Measurements from ENCODE around the gene CHERP. TPM values are rescaled to one million over a fixed set of nuclear protein-coding genes. Genes with fewer than 3 reads are reported as not detected.

CHERP gene
- total RNA-seq, 1 donor from 2014 or later = 7.3 TPM

- no peaks in the 10 kb centered on the region for H3K27me3 ChIP-seq (ENCODE audit: control insufficient read depth in 3 of 3, insufficient read depth in 3 of 3, low read length in 3 of 3)
- H3K4me3 ChIP-seq (ENCODE audit: low read length in 3 of 3) = no peak overlapping the region
- no peak overlapping the region for H3K27ac ChIP-seq (ENCODE audit: low read depth, low read length)
- H3K4me1 ChIP-seq (ENCODE audit: control insufficient read depth in 3 of 3, insufficient read depth in 3 of 3, low read length in 3 of 3) = peaks cover 0 to 2% (median 0%) of the 10 kb centered on the region in 3 donors
- H3K36me3 ChIP-seq (ENCODE audit: control insufficient read depth in 3 of 3, insufficient read depth in 3 of 3, low read length in 3 of 3) = peaks cover 80 to 85% (median 81%) of the 10 kb centered on the region in 3 donors
- H3K9ac ChIP-seq (ENCODE audit: low read depth in 1 of 3, low read length in 3 of 3) = no peak overlapping the region
- no peaks in the 10 kb centered on the region for H3K9me3 ChIP-seq (ENCODE audit: control insufficient read depth in 3 of 3, low read length in 3 of 3)
These were observed 10.9 kb downstream of the CHERP start for GRCh38 chr19:16531380-16531669.

- H3K9ac ChIP-seq (ENCODE audit: low read depth in 1 of 3, low read length in 3 of 3) = no peak overlapping the region
- H3K9me3 ChIP-seq (ENCODE audit: control insufficient read depth in 3 of 3, low read length in 3 of 3) = no peaks in the 10 kb centered on the region
- no peak overlapping the region for H3K27ac ChIP-seq (ENCODE audit: low read depth, low read length)
- peaks cover 0 to 2% (median 0%) of the 10 kb centered on the region in 3 donors for H3K4me1 ChIP-seq (ENCODE audit: control insufficient read depth in 3 of 3, insufficient read depth in 3 of 3, low read length in 3 of 3)
- peaks cover 81 to 84% (median 82%) of the 10 kb centered on the region in 3 donors for H3K36me3 ChIP-seq (ENCODE audit: control insufficient read depth in 3 of 3, insufficient read depth in 3 of 3, low read length in 3 of 3)
- no peaks in the 10 kb centered on the region for H3K27me3 ChIP-seq (ENCODE audit: control insufficient read depth in 3 of 3, insufficient read depth in 3 of 3, low read length in 3 of 3)
- no peak overlapping the region for H3K4me3 ChIP-seq (ENCODE audit: low read length in 3 of 3)
These were observed 11.5 kb downstream of the CHERP start for GRCh38 chr19:16530540-16531379.

- Histone ChIP-seq H3K4me1 (ENCODE audit: control insufficient read depth in 3 of 3, insufficient read depth in 3 of 3, low read length in 3 of 3) (peaks cover 0 to 2% (median 0%) of the 10 kb centered on the region in 3 donors), H3K4me3 (ENCODE audit: low read length in 3 of 3) (no peak overlapping the region), H3K27me3 (ENCODE audit: control insufficient read depth in 3 of 3, insufficient read depth in 3 of 3, low read length in 3 of 3) (no peaks in the 10 kb centered on the region), H3K36me3 (ENCODE audit: control insufficient read depth in 3 of 3, insufficient read depth in 3 of 3, low read length in 3 of 3) (peaks cover 73 to 84% (median 82%) of the 10 kb centered on the region in 3 donors), H3K9ac (ENCODE audit: low read depth in 1 of 3, low read length in 3 of 3) (no peak overlapping the region), H3K27ac (ENCODE audit: low read depth, low read length) (no peak overlapping the region), H3K9me3 (ENCODE audit: control insufficient read depth in 3 of 3, low read length in 3 of 3) (no peaks in the 10 kb centered on the region)
These were observed 12.6 kb downstream of the CHERP start for GRCh38 chr19:16529466-16530144.

GRCh38 chr19:16527971-16528521, 14.2 kb downstream of the CHERP start:
- Histone ChIP-seq H3K36me3 (ENCODE audit: control insufficient read depth in 3 of 3, insufficient read depth in 3 of 3, low read length in 3 of 3) (peaks cover 71 to 86% (median 84%) of the 10 kb centered on the region in 3 donors), H3K4me1 (ENCODE audit: control insufficient read depth in 3 of 3, insufficient read depth in 3 of 3, low read length in 3 of 3) (peaks cover 0 to 2% (median 0%) of the 10 kb centered on the region in 3 donors), H3K27me3 (ENCODE audit: control insufficient read depth in 3 of 3, insufficient read depth in 3 of 3, low read length in 3 of 3) (no peaks in the 10 kb centered on the region), H3K9ac (ENCODE audit: low read depth in 1 of 3, low read length in 3 of 3) (no peak overlapping the region), H3K9me3 (ENCODE audit: control insufficient read depth in 3 of 3, low read length in 3 of 3) (no peaks in the 10 kb centered on the region), H3K4me3 (ENCODE audit: low read length in 3 of 3) (no peak overlapping the region), H3K27ac (ENCODE audit: low read depth, low read length) (no peak overlapping the region)

- Histone ChIP-seq H3K4me1 (ENCODE audit: control insufficient read depth in 3 of 3, insufficient read depth in 3 of 3, low read length in 3 of 3) (peaks cover 0 to 2% (median 0%) of the 10 kb centered on the region in 3 donors), H3K9ac (ENCODE audit: low read depth in 1 of 3, low read length in 3 of 3) (no peak overlapping the region), H3K36me3 (ENCODE audit: control insufficient read depth in 3 of 3, insufficient read depth in 3 of 3, low read length in 3 of 3) (peaks cover 71 to 86% (median 84%) of the 10 kb centered on the region in 3 donors), H3K27me3 (ENCODE audit: control insufficient read depth in 3 of 3, insufficient read depth in 3 of 3, low read length in 3 of 3) (no peaks in the 10 kb centered on the region), H3K27ac (ENCODE audit: low read depth, low read length) (no peak overlapping the region), H3K4me3 (ENCODE audit: low read length in 3 of 3) (no peak overlapping the region), H3K9me3 (ENCODE audit: control insufficient read depth in 3 of 3, low read length in 3 of 3) (no peaks in the 10 kb centered on the region)
These were observed 14.8 kb downstream of the CHERP start for GRCh38 chr19:16527334-16527935.

- no peaks in the 10 kb centered on the region for H3K27me3 ChIP-seq (ENCODE audit: control insufficient read depth in 3 of 3, insufficient read depth in 3 of 3, low read length in 3 of 3)
- peaks cover 69 to 81% (median 80%) of the 10 kb centered on the region in 3 donors for H3K36me3 ChIP-seq (ENCODE audit: control insufficient read depth in 3 of 3, insufficient read depth in 3 of 3, low read length in 3 of 3)
- no peak overlapping the region for H3K4me3 ChIP-seq (ENCODE audit: low read length in 3 of 3)
- no peak overlapping the region for H3K27ac ChIP-seq (ENCODE audit: low read depth, low read length)
- no peak overlapping the region for H3K9ac ChIP-seq (ENCODE audit: low read depth in 1 of 3, low read length in 3 of 3)
- H3K9me3 ChIP-seq (ENCODE audit: control insufficient read depth in 3 of 3, low read length in 3 of 3) = no peaks in the 10 kb centered on the region
- peaks cover 0 to 2% (median 0%) of the 10 kb centered on the region in 3 donors for H3K4me1 ChIP-seq (ENCODE audit: control insufficient read depth in 3 of 3, insufficient read depth in 3 of 3, low read length in 3 of 3)
These were observed 16.3 kb downstream of the CHERP start for GRCh38 chr19:16525751-16526481.

- H3K36me3 ChIP-seq (ENCODE audit: control insufficient read depth in 3 of 3, insufficient read depth in 3 of 3, low read length in 3 of 3) = peaks cover 69 to 81% (median 80%) of the 10 kb centered on the region in 3 donors
- no peak overlapping the region for H3K9ac ChIP-seq (ENCODE audit: low read depth in 1 of 3, low read length in 3 of 3)
- no peak overlapping the region for H3K27ac ChIP-seq (ENCODE audit: low read depth, low read length)
- peaks cover 0 to 2% (median 0%) of the 10 kb centered on the region in 3 donors for H3K4me1 ChIP-seq (ENCODE audit: control insufficient read depth in 3 of 3, insufficient read depth in 3 of 3, low read length in 3 of 3)
- no peaks in the 10 kb centered on the region for H3K27me3 ChIP-seq (ENCODE audit: control insufficient read depth in 3 of 3, insufficient read depth in 3 of 3, low read length in 3 of 3)
- no peak overlapping the region for H3K4me3 ChIP-seq (ENCODE audit: low read length in 3 of 3)
- no peaks in the 10 kb centered on the region for H3K9me3 ChIP-seq (ENCODE audit: control insufficient read depth in 3 of 3, low read length in 3 of 3)
These were observed 17.1 kb downstream of the CHERP start for GRCh38 chr19:16524991-16525734.

- Histone ChIP-seq H3K27ac (ENCODE audit: low read depth, low read length) (no peak overlapping the region), H3K9ac (ENCODE audit: low read depth in 1 of 3, low read length in 3 of 3) (peak overlapping the region in 1 of 3 donors; percentile 16), H3K4me3 (ENCODE audit: low read length in 3 of 3) (no peak overlapping the region), H3K27me3 (ENCODE audit: control insufficient read depth in 3 of 3, insufficient read depth in 3 of 3, low read length in 3 of 3) (no peaks in the 10 kb centered on the region), H3K4me1 (ENCODE audit: control insufficient read depth in 3 of 3, insufficient read depth in 3 of 3, low read length in 3 of 3) (peaks cover 0 to 2% (median 0%) of the 10 kb centered on the region in 3 donors), H3K36me3 (ENCODE audit: control insufficient read depth in 3 of 3, insufficient read depth in 3 of 3, low read length in 3 of 3) (peaks cover 66 to 83% (median 81%) of the 10 kb centered on the region in 3 donors), H3K9me3 (ENCODE audit: control insufficient read depth in 3 of 3, low read length in 3 of 3) (no peaks in the 10 kb centered on the region)
These were observed 19.5 kb downstream of the CHERP start for GRCh38 chr19:16522559-16523377.
